Measurements from ENCODE around the gene RTL10.

Gene RTL10

DNA sequence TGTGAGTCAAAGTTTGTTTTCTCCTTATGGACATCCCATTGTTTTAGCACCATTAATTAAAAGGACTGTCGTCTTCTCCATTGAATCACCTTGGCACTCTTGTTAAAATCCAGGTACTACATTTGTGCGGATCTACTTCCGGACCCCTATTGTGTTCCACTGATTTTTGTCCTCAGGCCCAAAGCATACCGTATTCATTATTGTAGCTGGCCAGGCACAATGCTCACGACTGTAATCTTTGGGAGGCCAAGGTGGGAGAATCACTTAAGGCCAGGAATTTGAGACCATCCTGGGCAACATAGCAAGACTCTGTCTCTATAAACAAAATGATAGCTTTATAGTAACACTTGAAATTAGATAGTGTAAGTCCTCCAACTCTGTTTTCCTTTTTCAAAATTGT lies 8.9 kb upstream of the RTL10 start:
- no peak for DNase-seq (ENCODE audit: low read depth in 2 of 2)

DNA sequence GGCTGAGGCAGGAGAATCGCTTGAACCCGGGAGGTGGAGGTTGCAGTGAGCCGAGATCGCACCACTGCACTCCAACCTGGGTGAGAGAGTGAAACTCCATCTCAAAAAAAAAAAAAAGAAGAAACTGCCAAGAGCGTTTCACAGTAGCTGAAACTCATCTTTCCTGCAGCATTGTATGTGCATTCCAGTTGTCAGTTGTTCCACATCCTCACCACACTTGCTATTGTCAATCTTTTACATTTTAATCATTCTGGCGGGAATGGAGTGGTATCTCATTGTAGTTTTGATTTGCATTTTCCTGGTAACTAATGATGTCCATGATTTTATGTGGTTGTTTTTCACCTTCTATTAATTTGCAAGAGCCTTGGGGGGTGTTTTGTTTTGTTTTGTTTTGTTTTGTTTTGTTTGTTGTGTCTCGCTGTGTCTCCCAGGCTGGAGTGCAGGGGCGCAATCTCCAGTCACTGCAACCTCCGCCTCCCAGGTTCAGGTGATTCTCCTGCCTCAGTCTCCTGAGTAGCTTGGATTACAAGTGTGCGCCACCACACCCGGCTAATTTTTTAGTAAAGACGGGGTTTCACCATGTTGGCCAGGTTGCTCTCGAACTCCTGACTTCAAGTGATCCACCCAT lies 8.1 kb upstream of the RTL10 start:
- no peak for DNase-seq (ENCODE audit: low read depth in 2 of 2)

DNA sequence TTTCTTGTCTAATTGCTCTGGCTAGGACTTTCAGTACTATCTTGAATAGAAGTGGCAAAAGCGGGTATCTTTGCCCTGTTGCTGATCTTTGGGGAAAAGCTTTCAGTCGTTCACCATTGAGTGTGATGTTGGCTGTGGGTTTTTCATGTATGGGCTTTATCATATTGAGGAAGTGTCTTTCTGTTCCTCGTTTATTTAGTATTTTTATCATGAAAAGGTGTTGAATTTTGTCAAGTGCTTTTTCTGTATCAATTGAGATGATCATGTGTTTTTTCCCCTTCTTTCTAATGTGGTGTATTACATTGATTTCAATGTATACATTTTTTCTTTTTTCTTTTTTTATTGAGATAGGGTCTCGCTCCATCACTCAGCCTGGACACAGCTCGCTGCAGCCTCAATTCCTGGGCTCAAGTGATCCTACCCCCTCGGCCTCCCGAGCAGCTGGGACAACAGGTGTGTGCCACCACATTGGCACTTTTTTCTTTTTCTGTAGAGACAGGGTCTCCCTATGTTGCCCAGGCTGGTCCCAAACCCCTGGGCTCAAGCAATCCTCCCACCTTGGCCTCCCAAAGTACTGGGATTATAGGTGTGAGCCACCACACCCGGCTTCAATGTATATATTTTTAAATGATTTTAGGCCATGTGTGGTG lies 5.3 kb upstream of the RTL10 start:
- no peak for DNase-seq (ENCODE audit: low read depth in 2 of 2)

DNA sequence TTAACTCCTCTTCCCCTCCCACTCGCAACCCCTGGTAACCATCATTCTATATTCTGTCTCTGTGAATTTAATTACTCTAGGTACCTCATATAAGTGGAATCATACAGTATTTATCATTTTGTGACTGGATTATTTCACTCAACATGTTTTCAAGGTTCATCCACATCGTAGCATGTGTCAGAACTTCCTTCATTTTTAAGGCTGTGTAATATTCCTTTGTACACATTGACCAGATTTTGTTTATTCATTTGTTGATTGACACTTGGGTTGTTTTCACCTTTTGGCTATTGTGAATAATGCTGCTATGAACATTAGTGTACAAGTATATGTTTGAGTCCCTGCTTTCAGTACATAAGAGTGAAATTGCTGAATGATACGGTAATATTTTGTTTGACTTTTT lies 2.7 kb upstream of the RTL10 start:
- DNase-seq (ENCODE audit: low read depth in 2 of 2) = no peak

DNA sequence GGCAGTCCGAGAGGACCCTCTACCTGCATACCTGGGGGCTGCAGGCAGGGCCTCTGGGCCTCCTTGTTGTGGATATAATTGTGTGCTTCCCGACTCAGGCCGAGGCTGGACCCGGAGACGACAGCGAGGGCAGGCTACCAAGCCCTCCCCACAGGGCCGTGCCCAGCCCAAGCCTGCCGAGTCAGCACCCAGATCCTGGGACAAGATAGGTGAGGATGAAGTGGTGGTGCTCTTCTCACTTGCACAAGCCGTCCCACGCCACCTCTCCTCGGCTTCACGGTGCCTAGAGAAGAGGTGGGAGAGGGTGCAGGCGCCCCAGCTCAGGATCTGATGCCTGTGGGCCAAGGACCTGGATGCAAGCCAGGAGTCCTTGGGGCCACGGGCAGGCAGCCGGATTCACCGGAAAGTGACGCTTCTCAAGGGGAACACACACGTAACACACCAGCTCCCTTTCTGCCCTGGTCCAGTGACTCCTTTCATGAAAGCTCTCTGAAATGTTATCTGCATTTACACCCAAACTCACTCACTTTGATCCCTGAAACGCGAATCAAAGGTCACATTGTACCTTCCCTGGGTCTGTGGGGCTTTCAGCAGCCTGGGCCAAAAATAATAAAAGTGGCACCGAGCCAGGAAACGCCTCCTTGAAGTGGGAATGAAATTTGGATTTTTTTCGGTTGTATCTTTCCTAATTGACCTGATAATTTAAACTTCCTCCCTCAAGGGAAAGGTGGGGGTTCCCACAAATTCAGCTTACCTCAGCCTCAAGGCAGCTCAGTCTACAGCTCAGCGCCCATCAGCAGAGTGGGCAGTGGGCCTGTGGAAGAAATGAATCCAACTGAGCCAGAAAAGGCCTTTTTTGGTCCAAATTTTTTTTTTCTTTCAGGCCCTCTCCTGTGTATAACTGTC lies 1.1 kb upstream of the RTL10 start:
- peak; percentile 26 to 35 for DNase-seq (ENCODE audit: low read depth in 2 of 2)

DNA sequence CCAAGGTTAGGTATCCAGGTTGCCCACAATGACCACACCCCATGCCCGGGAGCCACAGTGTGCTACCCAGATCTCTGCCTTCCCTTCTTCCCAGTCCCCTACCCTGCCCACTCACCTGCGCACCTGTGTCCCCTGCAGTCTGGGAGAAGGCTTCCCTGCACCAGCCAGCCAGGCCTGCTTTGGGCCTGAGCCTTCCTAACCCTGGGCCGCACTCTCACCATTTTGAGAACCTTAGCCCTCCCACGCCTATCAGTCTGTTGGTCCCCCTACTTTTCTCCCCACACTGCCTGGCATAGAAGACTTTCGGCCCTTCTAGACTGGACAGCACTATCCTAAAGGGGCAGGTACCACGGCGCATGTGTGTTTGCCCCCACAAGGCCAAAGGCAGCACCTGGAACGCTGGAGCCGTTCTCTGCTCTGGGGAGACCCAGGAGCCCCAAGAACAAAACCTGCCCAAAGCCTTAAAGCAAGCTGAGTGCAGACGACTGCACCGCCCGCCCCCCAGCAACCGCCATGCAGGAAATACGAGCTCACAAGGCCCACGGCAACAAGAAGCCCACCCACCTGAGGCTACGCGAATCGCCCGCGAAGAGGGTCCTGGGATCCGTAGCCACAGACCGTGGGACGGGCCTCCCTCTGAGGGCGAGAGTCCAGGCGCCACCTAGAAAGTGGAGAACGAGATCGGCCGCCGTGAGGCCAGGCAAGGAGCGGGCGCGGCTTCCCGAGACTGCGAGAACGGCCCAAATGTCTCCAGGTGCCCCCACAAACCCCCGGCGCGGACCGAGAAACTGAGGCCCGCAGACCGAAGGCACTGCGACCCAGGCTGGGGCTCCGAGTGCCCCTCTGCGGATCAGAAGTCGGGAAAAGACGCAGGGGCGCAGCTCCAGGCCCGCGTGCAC lies 546 bp downstream of the RTL10 start:
- DNase-seq (ENCODE audit: low read depth in 2 of 2) = peak in 1 of 2 donors; percentile 15

DNA sequence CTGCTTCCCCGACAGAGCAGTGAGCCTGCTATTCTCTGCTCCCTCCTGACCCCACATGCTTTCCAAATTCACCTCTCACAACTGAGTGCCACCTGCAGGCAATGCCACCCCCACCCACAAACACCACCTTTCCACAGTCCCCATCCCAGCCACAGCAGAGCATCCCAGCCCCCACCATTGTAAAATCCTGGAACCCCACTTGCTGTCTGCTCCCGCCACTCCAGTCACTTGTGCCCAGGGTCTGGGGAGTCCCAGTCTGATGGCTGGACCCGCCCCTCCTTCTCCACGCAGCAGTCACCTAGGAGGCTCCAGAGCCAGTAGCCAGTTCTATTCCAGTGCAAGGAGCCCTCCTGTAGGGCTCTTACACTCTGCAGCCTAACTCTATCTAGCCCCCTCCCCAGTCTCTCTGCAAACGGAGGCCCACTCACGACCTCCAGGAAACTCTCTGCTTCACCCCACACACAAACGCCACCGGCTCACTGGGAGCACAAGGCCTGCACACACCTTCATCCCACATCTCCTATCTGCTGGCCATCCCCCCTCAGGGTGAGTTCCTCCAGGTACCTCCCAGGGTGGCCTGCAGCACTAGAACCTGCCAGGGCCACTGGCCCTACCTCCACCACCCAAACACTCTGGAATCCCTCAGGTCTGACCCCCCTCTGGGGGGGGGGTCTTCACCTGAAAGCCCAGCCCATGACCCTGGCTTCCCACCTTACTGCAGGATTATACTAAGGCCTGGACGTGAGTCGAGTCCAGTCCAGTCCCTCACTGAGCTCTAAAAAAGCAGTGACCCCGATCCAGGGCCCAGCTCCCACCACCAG lies 1.4 kb downstream of the RTL10 start:
- no peak for DNase-seq (ENCODE audit: low read depth in 2 of 2)

DNA sequence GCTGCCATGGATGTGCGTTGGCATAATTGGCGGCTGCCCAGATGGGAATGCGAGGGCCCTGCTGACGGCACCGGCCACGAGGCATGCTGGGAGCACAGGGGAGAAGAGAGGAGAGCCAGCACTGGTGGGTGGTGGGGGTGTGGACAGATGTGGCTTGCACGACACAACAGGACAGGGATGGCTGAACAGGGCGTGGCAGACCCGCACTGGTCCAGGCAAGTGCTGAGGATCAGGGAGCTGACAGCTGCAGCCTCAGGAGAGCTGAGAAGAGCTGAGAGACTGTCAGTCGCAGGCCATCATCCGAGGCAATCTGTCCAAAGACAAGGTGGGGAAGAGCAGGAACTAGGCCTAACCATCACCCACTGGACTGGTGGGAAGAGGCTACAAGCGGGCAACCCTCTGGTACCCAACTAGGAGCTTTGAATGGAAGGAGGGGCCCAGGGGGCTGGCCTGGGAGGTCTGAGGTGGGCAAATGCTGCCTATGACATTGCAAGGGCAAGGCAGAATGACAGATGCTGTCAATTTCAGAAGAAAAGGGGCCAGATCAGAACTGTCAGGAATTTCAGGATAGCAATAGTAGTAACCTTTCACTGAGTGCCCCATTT lies 2.4 kb downstream of the RTL10 start:
- DNase-seq (ENCODE audit: low read depth in 2 of 2) = no peak

DNA sequence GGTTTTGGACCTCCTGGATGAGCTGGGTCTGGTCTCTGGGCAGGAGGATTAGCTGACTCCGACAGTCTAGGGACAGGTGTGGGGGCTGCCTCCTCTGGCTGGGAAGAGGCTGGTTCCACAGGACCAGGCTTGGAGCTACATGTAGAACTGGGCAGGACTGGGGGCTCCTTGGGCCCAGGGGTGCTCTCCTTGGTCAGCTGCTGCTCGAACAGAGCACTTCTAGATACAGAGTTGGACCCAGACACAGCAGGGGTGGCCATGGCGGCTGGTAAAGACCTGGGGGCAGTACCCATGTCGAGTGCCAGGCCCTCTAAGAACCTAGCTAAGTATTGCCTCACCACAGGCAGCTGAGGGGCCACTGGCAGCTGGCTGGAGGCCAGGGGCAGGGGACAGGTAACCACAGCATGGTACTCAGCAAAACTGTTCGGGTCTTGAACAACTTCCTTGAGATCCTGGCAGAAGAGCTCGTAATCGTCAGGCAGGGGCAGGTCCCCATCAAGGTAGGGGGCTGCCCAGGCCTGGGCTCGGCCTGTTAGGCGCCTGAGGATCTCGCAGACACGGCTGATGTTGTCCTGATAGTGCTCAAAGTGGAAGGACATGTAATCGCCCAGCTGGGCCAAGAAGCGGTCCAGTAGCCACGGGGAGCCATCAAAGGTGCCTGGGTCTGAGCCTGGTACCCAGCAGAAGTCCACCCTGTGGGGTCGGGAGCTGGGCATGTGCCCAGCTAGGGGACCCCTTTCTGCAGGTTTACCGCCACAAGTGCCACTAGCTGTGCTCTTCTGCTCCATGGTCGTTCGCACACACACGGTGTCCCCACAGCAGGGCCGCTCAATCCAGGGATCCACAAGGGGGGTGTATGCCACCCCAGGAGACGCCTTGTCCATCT lies 3.1 kb downstream of the RTL10 start:
- DNase-seq (ENCODE audit: low read depth in 2 of 2) = no peak

DNA sequence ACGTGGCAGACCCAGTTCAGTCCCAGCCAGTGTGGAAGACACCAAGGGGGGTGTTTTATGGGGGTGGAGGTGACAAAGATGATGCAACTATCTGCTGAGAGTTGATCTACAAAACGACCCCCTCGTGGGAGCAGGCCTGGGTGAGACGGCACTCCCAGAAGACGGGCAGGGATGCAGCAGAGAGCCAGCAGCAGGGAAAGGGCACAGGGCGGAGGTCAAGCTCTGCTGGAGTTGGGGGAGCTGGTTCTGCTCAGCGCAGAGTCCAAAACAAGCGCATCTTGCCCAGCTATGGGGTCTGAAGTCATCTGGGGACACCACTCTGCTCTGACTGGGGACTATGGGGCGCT lies 3.9 kb downstream of the RTL10 start:
- DNase-seq (ENCODE audit: low read depth in 2 of 2) = no peak

DNA sequence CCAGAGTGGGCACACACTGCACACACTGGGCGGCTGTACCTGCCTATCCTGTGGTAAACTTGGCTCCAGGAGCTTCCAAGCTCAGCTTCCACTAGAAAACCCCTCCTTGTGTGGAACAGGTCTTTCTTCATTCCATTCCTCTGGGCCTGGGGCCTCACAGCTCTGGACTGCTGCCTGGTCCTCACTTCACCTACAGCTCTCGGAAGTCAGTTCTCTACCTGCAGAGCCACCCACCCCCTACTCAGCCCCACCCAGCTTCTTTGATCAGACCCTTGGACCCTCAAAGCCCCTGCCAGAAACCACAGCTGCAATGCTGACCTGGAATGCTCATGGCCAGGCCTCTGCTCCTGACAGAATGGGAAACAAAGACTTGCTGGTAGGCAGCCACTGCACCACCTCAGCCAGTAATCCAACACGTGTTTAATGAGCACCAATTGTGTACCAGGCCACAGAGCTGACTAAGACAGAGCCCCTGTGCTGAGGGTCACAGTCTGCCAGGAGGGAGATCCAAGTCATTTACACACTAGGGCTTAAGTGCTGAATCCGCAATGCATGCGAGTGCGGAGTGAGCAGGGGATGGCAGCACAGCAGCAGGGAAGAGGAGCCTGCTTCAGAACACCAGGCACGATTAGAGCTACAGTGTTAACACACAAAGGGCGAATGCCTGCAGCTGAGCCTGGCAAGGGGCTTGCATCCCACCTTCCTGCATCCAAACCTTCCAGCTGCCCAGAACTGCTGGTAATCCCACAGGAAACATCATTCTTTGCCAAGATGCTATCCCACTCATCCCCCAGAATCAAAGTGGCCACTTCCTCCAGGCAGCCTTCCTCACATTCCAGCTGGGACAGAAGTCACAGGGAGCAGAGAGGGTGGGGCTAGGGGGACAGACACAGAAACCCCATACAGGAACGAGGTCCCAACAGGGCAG lies 4.6 kb downstream of the RTL10 start:
- no peak for DNase-seq (ENCODE audit: low read depth in 2 of 2)

DNA sequence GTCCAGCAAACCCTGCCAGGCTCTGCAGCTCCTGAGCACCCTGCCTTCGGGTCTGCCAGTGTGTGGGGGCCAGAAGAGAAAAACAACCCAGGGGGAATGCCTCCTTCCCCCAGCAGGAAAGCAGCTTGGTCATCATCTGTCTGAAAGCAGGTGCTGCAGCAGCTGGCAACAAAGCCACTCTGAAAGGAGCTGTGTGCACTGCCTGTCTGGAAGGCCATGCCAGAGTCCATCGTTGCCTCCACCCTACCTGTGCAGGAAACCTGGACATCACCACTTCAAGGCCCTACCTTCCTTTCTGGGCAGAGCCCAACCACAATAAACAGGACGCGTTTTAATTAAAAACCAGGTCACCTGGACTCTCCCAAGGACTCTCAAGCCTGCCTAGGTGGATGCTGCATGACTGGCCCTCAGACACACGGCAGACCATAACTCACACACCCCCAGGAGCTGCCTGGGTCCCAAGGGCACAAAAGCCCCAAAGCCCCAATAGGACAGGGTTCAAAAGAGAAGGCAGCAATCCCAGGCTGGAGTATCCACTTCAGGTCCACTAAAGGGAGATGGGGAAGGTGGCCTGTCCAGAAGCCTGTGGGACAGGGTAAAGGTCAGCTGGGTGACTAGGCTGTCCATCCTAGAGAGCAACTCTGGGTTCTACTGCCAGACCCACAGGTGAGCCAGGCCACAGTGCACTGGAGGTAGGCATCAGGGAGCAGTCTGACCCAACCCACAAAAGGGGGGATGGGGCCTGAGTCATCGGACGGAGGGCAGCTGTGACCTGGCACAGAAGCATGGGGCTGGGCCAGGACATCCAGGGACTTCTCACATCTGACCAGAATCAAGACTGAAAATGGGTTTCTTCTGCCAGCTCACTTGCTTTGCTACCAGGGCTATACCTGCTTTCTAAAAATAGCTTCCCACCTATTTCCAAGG lies 6.1 kb downstream of the RTL10 start:
- no peak for DNase-seq (ENCODE audit: low read depth in 2 of 2)

DNA sequence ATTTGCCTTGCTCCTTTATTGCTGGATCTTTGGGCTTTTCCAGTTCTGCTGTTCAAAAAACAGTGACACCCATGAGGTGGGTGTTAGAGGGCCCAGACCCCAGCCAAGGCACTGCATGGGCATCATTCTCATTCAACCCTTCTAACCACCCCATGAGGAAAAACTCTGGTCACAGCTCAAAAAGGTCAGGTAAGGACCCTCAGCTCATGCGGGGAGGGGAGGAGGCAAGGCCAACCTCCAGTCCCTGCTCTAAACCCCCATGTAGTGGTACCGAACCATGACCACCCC lies 7.4 kb downstream of the RTL10 start:
- DNase-seq (ENCODE audit: low read depth in 2 of 2) = no peak

DNA sequence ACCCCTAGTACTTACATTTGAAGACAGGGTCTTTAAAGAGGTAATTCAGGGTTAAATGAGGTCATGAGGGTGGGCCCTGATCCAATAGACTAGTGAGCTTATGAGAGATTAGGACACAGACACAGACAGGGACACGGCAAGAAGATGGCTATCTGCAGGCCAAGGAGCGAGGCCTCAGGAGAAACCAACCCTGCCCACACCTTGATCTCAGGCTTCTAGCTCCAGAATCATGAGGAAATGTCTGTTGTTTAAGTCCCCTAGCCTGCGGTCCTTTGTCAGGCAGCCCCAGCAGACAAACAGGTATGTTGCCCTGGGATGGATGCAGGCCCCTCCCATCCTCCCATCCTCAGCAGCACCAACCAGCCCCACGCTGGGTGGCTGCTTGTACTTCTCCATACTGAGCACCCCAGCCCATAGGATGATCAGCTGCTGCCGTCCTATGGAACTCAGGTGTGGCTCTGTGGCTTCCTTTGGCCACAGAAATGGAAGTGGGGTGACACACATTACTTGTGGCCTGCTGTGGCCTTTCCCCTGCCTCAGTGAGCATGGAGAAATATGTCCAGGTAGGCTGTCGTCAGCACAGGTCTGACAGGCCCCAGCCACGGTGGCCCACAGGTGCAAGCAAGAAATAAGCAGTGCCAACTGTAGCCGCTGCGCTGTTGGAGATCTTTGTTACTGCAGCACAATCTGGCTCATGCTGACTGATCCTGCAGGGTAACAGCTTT lies 7.9 kb downstream of the RTL10 start:
- no peak for DNase-seq (ENCODE audit: low read depth in 2 of 2)

DNA sequence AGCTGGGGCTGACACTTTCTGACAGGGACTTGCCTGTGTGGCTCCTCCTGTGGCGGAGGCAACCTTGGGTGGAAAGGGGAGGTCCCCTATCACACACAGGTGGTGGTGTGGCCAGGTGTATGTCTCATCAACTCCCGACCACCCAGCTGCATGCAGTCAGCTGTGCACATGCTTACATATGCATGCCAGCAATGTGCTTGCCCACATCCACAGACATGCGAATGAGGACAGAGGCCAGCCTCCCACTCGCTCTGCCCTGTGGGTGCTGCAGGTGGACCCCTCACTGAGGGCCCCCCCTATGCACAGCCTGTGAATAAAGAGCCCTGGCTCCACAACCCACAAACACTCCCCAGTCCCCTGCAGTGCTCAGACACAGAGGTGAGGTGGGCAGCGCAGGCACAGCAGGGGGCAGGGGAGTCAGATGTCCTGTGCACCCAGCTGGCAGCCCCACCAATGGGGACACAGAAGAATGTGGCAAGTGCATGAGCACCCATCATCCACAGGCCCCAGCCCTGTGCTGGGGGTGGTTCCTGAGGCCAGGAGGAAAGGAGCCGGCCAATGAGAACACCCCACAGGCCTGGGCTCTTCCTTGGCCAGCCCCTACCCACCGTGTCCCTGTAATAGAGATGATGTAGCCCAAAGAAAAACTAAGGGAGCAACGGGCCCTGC lies 9.5 kb downstream of the RTL10 start:
- DNase-seq (ENCODE audit: low read depth in 2 of 2) = no peak

DNA sequence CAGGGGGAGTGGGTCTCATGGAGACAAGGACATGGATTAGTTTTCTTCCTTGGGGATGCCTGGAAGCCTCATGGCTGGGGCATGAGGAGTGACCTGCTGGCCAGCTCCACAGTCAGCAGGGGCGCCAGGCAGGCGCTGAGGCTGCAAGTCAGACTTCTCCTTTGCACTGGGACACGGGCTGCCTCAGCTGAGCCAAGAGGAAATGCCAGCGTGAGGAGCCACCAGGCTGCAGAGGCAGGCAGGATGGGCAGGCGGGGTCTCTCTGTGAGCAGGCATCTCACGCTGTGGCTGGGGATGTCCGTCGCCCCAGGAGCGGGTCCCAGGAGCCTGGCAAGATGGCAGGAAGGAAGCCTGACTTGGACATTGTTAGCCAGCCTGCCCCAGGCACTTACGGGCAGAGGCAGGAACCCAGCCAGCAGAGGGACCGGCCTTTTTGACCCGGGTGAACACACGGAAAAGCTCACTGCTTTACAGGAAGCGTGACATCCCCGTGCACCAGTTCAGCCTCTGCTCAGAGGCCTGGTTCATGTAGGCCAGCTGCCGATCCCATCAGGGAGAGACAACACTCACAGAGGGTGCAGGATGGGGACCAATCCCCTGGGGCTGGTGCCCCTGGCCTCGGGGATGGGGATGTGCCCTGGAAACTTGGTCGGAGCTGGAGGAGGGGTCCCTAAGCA lies 10.2 kb downstream of the RTL10 start:
- DNase-seq (ENCODE audit: low read depth in 2 of 2) = no peak

All from stimulated activated CD8-positive, alpha-beta memory T cell treated with anti-CD3 and anti-CD28 coated beads, Interleukin-7, amount 100 ng/mL, for 4 hours (primary cell).